GM19035 (cell line): ENCODE results near the gene TBRG1.
A peak's percentile ranks its signal among the peaks of the same experiment; 100 is the strongest.
"Not testable (repeated sequence)": the region's sequence is repeated elsewhere in the genome, so short reads cannot be mapped to it uniquely, and the experiment has no call there.

Experiments used
- ATAC-seq: cut with Tn5 transposase; IDR thresholded peaks from one replicate; pipeline ENCODE4 v1.9.1; 2021; ENCODE audit not compliant: unreplicated experiment

The TBRG1 gene, protein sequence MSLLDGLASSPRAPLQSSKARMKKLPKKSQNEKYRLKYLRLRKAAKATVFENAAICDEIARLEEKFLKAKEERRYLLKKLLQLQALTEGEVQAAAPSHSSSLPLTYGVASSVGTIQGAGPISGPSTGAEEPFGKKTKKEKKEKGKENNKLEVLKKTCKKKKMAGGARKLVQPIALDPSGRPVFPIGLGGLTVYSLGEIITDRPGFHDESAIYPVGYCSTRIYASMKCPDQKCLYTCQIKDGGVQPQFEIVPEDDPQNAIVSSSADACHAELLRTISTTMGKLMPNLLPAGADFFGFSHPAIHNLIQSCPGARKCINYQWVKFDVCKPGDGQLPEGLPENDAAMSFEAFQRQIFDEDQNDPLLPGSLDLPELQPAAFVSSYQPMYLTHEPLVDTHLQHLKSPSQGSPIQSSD

DNA sequence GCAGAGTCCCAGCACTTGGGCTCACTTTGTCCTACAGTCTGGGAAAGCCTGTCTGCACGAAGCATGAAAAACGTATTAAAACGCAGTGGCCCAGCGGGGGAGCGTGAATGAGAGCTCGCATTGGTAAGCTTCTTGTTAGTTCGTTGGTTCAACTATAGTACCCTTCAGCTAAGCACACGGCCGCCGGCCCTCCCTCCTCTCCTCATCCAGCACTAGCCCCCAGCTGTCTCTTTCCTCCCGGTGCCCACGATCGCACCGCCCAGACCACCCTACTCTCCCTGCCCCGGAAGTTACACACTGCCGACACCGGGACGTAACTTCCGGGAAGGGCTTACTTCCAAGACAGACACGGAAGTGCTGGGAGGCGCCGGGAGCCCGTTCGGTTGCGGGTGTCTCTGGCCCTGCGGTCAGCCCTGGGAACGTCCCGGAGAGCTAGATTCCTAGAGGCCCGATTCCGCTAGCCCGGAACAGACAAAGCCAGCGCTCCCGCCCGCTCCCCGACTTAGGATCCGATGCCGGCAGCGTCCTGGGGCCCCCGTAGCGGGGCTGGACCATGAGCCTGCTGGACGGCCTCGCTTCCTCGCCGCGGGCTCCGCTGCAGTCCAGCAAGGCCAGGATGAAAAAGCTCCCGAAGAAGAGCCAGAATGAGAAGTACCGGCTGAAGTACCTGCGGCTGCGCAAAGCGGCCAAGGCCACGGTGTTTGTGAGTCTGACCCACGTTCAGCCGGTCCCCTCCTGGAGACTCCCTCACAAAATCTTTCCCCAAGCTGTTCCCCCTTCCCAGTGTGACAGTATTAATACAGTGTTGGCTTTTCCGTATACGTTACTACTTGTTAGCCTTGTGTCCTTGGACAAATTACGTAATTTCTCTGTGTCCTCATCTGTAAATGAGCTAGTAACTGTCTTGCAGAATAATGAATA lies at the start of gene TBRG1:
Gene TBRG1 (plus strand): TSS at position 334 of the 921 bp plus-strand sequence. CDS start 220 bp downstream, at position 554.
- ATAC-seq = peak; percentile 99

GRCh38 chr11:124577716-124578427 lies 44.8 kb upstream of the TBRG1 start:
- ATAC-seq = no peak

DNA sequence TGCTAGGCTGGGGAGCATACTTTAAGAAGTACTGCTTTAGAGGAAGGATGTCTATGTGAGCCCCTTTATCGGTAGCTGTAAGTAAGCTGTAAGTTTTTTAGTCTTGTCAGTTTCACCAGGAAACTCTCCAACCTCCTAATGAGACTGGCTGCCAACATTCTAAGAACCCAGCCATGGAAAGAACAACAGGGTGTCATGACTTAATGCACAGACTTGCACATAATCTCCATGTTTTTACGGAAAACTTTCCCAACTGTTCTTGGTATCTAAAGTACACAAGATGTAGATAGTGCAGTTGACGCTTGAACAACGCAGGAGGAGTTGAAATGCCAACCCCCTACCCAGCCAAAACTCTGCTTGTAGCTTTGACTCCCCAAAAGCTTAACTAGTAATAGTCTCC lies 43.9 kb upstream of the TBRG1 start:
- ATAC-seq = no peak

DNA sequence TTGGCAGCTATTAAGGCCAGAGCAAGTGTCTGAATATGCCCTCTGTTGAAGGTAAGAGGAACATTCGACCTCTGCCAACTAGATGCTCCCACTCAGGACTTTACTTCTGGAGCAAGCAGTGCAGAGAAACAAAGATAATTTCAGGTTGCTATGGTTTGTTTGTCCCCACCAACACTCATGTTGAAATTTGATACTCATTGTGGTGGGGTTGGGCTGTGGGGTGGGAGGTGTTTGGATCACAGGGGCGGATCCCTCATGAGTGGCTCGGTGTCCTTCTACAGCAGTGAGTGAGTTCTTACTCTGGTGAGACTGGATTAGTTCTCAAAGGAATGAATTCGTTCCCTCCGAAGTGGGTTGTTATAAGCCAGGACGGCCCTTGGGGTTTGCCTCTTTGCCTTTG lies 40.8 kb upstream of the TBRG1 start:
- ATAC-seq = no peak

- no peak for ATAC-seq
Observed at GRCh38 chr11:124582565-124582964, 40.1 kb upstream of the TBRG1 start.

- ATAC-seq = no peak
Observed at GRCh38 chr11:124583781-124584180, 38.9 kb upstream of the TBRG1 start.

DNA sequence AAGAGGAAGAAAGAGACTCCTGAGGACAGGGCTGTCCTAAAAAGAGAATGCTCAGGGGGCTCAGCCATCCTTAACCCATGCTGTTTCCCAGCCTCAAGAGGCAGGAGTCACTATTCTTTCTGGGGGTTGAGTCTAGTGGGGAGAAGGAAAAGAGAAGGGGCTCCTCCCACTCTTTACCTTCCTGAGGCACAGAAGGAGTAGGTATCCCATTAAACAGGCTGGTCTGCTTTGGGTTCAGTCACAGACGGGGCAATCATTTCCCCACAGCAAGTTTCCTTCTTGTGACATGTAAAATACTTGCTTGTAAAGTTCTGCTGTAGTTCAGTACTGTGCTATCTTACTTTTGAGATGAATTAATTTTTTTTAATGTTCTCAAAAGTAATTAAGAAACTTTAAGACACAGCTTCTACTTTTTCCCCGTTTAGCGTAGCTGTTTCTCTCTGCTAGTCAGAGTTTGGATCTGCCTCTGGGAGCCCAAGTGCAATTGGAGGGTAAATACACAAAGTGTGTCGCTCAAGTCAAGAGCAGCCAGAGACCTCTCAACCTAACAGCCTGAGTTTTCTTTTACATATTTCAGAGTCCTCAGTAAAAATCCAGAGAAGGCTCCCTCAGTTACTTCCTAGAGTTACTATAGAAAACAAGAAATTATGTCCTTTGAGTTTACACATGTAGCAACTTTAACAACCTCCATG lies 37.8 kb upstream of the TBRG1 start:
- no peak for ATAC-seq

DNA sequence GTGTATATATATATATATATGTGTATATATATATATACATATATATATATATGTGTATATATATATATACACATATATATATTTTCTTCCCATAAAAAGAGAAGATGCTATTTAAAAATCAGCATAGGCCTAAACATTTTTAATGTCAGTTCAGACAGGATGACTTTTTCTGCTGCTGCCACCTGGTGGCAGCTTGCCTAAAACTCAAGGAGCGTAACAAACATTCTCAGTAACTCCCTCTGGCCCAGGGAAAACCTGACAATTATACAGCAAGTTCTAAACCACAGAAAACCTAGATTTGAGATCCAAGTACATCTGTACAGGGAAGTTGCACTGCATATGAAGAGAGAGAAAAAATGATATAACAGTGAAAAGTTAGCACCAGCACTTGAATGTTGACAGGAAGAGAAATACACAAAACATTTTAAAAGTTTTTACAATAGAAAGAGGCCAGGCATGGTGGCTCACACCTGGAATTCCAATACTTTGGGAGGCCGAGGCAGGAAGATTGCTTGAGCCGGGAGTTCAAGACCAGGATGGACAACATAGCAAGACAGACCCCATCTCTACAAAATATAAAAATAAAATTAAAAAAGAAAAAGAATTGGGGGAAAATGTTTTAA lies 36.3 kb upstream of the TBRG1 start:
- no peak for ATAC-seq

DNA sequence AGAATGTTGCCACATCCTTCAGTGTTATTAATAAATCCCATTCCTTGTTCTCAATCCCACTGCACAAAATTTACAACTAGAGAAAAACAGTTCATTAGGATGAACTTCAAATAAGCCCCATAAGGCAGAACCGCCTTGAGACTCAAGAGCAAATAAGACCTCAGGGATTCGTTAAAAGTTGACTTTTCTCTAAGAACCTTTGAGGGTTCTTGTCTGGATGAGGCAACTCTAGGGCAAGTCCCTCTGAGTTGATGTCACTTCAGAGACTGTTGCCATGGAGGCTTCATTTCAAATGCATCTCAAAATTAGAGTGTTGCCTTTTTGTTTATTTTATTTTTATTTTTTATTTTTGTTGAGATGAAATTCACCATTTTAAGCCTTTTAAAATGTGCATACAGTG lies 31.2 kb upstream of the TBRG1 start:
- ATAC-seq = no peak

DNA sequence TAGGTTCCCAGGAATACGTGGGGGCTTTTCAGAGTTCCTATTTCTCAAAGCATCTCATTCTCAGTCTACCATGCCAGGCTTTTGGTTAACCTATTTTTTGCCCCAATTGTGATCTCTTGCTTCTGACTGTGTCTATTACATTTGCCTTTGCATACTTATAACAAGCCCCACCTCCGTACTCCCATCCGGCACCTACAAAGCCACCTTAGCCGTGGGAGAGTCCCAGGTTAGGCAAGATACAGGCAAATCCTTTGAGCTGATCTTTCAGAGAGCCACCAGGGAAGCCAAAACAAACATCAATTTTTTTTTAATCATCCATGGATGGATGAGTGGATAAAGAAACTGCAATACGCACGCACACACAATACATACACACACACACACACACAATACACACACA lies 30.0 kb upstream of the TBRG1 start:
- no peak for ATAC-seq

GRCh38 chr11:124595302-124595701 lies 27.4 kb upstream of the TBRG1 start:
- no peak for ATAC-seq

- no peak for ATAC-seq
Observed at GRCh38 chr11:124597626-124598025, 25.0 kb upstream of the TBRG1 start.

- no peak for ATAC-seq
Observed at GRCh38 chr11:124600621-124601320, 21.9 kb upstream of the TBRG1 start.

GRCh38 chr11:124602193-124602592 lies 20.5 kb upstream of the TBRG1 start:
- ATAC-seq = no peak

- ATAC-seq = not testable (repeated sequence)
Observed at GRCh38 chr11:124602723-124603122, 19.9 kb upstream of the TBRG1 start.

DNA sequence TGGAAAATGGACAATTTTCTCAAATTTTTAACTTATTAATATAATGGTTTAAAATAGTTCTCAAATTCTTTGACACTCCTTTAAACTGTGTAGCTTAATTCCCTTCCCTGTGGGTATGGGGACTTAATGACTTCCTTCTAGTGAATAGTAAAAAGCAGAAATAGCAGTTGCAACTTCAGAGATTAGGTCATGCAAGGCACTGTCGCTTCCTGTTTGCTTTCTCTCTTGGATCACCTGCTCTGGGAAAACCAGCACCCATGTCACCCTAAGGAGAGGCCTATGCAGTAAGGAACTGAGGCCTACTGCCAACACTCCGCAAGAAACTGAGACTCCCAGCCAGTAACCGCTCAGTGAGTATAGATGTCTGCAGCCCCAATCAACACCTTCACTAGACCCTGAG lies 16.9 kb upstream of the TBRG1 start:
- ATAC-seq = no peak

DNA sequence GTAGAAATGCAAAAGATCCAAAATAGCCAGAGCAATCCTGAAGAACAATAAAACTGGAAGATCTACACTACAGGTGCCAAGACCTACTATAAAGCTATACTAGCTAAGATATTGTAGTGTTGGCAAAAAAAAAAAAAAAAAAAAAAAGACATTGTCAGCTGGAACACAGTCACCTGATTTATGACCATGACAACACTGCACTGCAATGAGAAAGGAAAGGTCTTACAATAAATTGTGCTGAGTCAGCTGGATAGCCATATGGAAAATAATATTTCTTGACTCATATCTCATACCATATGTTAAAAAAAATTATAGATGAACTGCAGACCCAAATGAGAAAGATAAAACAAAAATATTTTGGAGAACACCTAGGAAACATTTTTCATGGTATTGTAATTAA lies 14.5 kb upstream of the TBRG1 start:
- no peak for ATAC-seq

- no peak for ATAC-seq
Observed at GRCh38 chr11:124610295-124610694, 12.4 kb upstream of the TBRG1 start.

DNA sequence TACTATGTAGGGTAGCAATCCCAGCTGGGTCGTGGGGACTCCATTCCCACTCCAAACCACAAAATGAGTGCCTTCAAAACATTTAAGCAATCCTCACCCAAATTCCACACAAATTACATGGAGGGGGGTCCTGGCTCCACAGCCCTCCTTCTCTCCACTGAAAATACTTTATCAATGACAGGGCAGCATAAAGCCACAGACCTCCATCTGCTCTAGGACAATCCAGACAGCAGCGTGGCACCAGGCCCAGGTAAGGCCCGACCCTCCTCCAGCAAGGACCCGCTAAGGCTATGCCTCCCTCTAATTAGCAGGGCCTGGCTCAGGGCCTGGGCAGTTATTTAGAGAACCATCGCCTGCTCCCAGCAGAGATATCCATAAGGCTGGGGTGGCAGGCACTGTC lies 11.6 kb upstream of the TBRG1 start, which contains the start of gene PANX3:
Gene PANX3 (plus strand): TSS at position 365 of the 400 bp plus-strand sequence. CDS start 129 bp downstream, outside the sequence.
- no peak for ATAC-seq

DNA sequence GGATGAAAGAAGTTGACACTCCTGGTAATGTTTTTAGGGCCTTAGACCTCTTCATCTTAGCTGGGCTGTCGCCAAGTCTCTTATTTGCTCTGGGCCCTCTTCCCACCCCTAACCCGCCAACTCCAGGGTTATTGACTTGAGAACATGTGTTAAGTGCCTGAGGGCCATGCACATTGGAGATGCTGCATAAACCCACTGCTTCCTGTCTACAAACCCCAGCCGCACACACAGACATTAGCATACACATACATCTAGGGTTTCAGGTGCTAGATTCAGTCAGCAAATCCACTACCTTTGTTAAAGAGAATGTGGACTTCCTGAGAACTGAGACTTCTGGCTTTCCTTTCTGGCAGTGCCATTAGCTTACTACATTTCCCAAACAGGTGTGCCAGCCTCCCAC lies 10.6 kb upstream of the TBRG1 start:
- ATAC-seq = no peak
